ENCODE data around the gene BANP.

GRCh38 chr16:87959391-87959990, 8.3 kb downstream of the BANP start:
- no peak for TF ChIP-seq POLR2A (IDR thresholded peaks at IDR 0.05)
- TF ChIP-seq CTCF (IDR thresholded peaks at IDR 0.05) = no peak
